SK-N-DZ (cell line): ENCODE results near the gene ATP6AP2. TPM values are rescaled to one million over a fixed set of nuclear protein-coding genes. Genes with fewer than 3 reads are reported as not detected.
"Not testable (repeated sequence)": the region's sequence is repeated elsewhere in the genome, so short reads cannot be mapped to it uniquely, and the experiment has no call there.

Experiments
- DNase-seq: peaks from one replicate; pipeline ENCODE4 v3.0.0-alpha.2; 2015; ENCODE audit warnings: low spot score
- polyA plus RNA-seq, 2 experiments: library from polyadenylated mRNA; depleted of rRNA; stranded (reverse); fragments of >200 nt; gene quantifications; 2 replicates each; pipeline ENCODE4 v1.2.3, GENCODE V29; 2014

ATP6AP2 gene
- 65.8 and 90.3 TPM in 2 replicates for polyA plus RNA-seq (2014; cell fraction: cytosol; rRNA removed)
- polyA plus RNA-seq (2014; cell fraction: nucleus; rRNA removed): 39.4 and 39.9 TPM in 2 replicates

DNA sequence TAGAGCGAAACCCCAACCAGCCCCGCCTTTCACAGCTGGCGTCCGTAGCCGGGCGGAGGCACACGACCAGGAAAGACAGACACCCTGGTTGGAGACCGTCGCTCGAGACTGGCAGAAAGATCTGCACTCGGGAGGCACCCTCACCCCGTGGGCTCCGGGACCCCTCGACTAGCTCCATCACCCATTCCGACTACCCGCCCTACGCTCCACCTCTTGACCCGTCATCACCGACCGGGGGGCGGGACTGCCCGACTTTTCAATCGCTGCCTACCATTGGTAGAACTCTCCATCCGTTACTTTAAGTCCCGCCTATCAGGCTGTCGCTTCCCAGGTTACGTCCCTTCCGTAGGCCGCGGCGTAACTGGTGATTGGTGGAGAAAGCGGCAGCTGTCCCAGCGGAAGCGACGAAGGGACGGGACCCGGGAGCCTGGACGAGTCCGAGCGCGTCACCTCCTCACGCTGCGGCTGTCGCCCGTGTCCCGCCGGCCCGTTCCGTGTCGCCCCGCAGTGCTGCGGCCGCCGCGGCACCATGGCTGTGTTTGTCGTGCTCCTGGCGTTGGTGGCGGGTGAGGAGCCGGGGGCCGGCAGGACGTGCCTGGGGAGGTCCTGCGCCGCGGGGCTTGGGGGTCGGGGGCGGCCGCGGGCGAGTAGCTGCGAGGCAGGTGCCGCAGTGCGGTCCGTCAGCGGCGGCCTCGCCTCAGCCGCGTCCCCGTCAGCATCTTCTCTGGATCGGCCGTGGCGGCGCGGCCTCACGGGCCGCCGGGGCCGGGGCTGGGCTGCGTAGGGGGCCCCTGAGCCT lies at the start of gene ATP6AP2:
Gene ATP6AP2 (plus strand): TSS at position 434 of the 799 bp plus-strand sequence. CDS start 96 bp downstream, at position 530.
- DNase-seq: peak; percentile 94

DNA sequence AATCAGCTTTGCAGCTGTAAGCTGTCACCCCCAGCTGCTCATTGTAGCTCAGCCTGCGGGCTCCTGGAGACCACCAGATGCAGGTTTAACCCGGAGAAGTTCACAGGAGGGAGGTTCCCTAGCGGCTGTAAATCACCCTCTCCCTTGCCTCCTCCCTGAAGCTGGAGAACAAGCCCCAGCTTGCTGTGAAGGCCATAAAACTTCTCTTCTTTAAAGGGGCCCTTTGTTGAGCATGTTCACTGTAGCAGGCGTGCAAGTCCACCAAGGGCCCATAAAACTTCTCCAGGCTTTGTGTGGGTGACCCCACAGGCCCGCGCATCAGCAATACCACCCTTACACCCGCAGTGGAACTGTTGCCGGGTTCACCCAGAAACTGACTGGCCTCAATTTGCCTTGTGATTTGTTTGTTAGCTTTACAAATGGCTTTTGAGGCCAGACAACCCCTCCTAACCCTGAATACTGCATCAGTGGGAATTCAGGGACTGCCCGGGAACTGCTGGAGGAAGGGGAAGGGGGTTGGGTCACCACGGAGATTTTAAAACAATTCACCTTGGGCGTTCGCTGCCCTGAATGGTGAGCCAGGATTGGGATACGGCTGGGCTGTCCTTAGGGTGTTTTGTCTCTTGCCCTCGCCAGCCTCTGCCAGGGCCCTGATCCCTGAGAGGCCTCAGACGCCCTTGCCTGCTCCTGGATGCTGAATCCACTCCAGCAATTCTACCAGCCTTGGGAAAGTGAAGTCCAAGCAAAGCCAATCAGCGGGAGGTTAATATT lies 49.5 kb upstream of the ATP6AP2 start:
- DNase-seq: peak; percentile 45

GRCh38 chrX:40537310-40537709 lies 43.5 kb upstream of the ATP6AP2 start:
- no peak for DNase-seq

DNA sequence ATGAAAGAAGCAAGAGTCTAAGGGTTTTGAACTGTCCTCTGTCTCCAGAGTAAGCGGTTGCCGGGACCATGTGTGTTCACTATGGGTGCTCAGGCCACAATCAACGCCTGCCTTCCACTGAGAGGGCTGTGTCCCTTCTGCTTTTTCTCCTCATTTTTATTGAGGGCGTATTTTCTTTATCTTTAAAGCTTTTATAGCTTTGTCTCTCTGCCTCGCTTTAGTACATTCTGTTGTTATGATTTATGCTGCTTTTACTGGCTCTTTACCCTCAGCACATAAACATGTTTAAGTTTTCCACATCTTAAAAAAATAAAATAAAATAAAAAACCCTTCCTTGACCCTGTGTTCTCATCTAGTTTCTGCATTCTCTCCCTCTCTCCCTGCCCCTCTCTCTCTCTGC lies 42.4 kb upstream of the ATP6AP2 start:
- no peak for DNase-seq

DNA sequence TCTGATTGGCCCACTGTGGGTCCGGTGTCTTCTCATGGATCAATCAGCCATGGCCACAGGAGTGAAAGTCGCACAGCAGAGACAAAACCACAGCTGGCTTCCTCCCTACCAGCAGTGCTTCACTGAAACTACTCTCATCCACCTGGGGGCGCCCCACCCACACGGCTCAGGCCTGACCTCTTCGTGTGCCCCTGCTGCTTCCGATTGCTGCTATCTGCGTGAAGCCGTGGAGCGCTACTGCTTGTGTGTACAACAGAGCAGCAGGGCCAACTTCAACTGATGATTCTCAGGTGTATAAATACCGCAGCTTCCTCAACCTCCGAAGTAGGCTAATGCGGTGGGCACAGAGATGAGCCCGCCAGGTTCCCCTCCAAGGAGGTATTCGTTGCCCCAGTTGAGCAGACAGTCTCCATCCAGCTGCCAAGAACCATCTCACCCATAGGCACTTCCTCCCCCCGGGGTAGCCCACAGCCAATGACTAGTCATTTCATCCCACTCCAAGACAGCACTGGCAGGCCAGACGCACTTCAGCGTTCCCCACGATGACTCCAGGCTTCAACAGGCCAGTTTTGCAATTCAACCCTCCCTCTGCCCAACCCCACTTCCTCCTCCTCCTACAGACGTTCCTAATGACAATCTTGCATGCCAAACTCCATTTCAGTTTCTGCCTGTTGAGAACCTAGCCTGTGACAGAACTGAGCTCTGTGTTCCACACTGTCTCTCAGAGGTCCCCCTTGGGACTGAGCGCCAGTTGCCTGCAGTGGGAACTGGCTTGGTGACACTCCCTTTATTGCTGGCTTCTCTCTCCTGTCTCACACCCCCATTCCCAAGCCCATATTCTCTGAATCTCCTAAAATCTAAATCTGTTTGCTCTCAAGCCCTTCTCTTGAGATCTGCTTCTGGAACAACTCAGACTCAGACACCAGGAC lies 41.3 kb upstream of the ATP6AP2 start:
- DNase-seq: peak; percentile 63

DNA sequence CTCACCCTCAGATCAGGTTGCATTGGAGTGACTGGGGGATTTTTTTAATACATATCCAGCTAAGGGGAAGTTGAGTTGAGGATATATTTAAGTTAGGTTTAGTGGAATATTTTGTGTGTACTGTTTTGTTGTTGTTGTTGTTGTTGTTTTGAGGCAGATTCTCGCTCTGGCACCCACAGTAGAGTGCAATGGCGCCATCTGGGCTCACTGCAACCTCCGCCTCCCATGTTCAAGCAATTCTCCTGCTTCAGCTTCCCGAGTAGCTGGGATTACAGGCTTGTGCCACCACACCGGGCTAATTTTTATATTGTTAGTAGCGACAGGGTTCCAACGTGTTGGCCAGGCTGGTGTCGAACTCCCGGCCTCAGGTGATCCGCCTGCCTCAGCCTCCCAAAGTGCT lies 38.6 kb upstream of the ATP6AP2 start:
- no peak for DNase-seq

GRCh38 chrX:40542972-40543371 lies 37.8 kb upstream of the ATP6AP2 start:
- peak; percentile 40 for DNase-seq

GRCh38 chrX:40543661-40544328 lies 37.0 kb upstream of the ATP6AP2 start:
- DNase-seq: peak; percentile 66

DNA sequence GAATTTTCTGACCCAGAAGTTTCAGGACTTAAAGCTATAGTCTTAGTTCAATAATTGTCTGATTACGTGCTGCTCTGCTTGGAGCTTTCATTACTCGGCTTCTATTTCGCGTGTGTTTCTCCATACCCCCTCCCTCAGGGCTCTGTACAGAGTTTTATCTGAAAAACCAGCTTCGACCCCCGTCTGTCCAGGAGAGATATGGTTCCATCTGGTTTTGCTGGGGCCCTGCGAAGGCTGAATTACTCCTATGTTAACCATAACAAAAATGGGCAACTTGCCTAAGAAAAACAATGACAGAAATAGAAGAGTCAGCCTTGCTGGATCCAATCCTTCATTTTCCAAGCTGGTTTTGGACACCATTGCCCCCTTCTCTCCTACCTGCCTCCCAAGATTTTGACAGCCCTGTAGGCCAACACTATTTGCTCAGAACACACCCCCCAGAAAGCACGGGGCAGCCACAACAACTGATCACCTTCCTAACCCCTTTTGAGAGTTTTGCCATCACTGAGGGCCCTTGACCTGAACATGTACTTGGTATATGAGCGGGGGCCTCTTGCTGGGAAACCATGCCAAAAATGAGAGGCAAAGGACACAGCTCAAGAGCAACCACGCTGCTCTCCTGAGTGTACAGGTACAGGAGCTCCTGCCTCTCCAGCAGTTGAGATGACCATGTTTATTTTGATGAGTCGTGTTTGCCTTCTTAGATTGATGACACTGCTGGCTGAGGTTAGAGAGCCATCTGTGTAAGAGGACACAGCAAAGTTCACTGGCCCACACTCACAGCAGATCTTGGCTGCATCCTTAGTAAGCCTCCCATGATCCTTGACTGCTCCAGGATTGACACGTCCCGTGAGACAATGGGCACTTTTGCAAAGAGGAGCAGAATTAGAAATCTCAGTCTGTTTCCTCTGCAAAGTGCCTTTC lies 36.2 kb upstream of the ATP6AP2 start:
- DNase-seq: no peak

DNA sequence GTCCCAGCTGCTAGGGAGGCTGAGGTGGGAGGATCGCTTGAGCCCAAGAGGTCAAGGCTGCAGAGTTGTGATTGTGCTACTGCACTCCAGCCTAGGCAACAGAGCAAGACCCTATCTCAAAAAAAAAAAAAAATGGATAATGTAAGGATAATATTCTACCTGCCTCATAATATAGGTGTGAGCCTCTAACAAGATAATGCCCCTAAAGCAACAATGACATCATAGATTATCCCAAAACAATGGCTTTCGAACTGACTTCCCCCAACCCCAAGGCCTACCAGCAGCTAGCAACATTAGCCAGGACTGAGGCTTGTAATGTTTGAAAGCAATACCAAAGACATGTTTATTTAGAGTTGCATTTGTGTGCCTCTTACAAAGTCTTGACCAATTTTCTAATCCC lies 33.9 kb upstream of the ATP6AP2 start:
- no peak for DNase-seq

DNA sequence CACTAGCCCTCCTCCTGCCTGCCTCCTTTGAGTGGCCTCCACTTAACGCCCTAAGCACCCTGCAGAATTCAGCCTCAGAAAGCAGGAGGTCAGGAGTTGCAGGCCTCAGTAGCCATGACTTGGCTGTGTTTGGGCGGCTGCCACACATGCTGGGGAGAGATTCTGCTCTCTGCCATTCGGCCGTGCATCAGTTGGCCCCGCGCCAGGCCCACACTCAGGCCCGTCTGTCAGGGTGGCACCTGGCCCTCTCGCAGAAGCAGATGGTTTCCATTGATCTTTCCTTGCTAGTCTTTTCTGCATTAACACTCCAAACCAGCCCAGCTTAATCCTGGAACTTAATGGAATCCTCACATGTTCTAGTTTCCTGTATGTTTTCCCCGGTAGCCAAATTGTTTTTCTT lies 30.7 kb upstream of the ATP6AP2 start:
- DNase-seq: peak; percentile 54

DNA sequence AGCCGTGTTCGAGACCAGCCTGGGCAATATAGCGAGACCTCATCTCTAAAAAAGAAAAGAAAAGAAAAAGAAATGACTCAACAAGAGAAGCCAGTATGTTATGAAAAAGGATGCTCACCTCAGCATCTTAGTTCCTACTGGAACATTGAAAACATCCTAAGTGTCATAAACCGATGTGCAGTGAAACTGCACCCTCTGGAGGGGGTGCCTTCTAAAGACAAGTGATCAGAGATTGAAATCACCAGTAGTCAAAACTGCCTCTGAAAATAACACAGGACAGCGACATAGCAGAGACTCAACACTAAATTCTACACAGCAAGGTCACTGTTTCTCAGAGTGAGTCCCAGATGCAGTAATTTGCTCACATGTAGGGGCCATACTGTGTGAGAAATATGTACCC lies 28.0 kb upstream of the ATP6AP2 start:
- peak; percentile 27 for DNase-seq

DNA sequence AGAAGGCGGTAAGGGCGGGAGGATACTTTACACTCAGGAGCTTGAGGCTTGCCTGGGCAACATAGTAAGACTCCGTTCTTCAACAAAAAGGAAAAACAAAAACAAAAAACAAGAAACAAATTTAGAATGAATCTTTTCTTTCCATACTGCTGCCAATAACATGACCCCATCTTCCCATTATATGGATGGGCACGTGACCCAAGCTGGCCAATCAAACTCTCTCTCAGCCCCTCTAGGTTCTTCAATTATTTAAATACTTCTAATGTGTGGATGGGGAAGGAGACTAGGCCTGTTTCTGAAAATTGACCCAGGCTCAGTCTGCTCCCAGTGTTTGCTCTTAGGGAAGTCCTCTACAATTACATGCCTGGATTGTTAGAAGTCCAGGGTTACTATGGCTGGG lies 22.2 kb upstream of the ATP6AP2 start:
- no peak for DNase-seq

- DNase-seq: no peak
Observed at GRCh38 chrX:40563784-40564183, 17.0 kb upstream of the ATP6AP2 start.

DNA sequence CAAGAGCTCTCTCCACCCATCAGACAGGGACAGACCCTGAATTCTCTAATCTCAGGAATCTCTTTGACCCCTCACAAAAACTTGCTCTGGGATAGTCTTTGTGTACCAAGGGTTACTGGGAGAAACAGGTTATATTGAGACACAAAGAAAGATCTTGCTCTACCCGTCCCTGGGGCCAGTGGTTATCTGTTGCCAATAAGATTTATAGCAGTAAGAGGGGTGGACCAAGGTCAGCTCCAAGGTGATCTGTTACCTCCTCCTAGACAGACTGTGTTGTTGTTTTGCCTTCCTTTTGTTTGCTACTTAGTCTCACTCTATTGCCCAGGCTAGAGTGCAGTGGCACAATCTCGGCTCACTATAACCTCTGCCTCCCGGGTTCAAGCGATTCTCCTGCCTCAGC lies 16.3 kb upstream of the ATP6AP2 start:
- DNase-seq: no peak

- DNase-seq: no peak
Observed at GRCh38 chrX:40570346-40571093, 10.2 kb upstream of the ATP6AP2 start.

GRCh38 chrX:40571164-40571563 lies 9.6 kb upstream of the ATP6AP2 start:
- DNase-seq: not testable (repeated sequence)

DNA sequence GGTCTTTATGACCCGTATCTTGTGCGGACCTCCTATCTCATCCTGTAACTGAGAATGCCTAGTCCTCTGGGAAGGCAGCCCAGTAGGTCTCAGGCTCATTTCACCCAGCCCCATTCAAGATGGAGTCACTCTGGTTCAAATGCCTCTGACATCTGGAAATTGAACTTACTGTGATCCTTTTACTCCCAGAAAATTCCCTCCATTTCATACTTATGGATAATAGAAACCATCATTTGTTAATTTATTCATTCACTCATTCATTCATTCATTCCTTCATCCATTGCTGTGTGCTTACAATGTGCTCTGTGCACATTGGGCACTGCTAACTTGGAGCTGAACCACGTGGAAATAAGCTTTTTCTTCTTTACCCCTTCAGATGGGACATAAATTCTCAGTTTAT lies 9.2 kb upstream of the ATP6AP2 start:
- DNase-seq: no peak

- DNase-seq: peak; percentile 32
Observed at GRCh38 chrX:40573763-40574162, 7.0 kb upstream of the ATP6AP2 start.
